ENCODE results near the gene LTBP1.

The LTBP1 gene

DNA sequence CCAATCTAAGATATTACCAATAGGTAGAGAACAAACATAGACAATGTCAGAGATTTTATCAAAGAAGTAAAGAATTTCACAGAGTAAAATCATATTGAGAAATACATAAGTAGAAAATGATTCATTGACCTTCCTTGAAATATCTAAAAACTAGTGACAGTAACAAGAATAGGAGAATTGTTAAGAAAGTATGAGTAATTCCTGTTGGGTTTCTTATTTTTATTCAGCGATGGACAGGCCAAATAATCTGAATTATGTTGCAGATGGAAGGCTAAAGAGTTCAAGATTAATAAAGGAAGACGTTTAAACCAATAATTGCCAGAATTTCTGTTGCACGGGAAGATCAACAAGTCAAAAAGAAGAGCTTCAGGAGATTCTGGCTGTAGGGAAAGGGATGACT is 366.3 kb downstream of the LTBP1 start:
- ATAC-seq (replicated peaks; ENCODE audit: extremely low read depth, poor library complexity, severe bottlenecking) (no peak), DNase-seq (ENCODE audit: low spot score in 2 of 2) (no peak)
- Mint-ChIP-seq H3K4me3 (no peak overlapping the region), H3K9me3 (no peaks in the 10 kb centered on the region), H3K27me3 (peaks cover 19% of the 10 kb centered on the region), H3K4me1 (no peaks in the 10 kb centered on the region), H3K27ac (ENCODE audit: low read depth) (no peak overlapping the region), H3K36me3 (ENCODE audit: insufficient read depth) (no peaks in the 10 kb centered on the region)

DNA sequence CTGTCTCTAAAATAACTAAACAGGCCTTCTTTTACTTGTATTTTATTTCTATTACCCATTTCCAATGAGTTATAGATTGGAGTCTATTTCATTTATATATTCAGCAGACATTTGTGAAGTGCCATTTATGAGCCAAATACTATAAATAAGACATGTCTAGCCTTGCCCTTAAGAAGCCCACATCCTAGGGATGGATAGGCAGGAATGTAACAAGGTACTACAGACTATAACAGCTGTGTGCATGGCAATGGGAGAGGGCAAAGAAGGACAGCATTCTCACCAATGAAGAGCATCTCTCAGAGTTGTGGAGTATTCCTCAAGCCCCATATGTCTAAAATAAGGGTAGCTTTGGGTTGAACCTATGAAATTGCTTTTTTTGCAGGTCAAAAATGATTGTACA is 367.8 kb downstream of the LTBP1 start:
- no peaks in the 10 kb centered on the region for H3K4me1 Mint-ChIP-seq
- H3K27ac Mint-ChIP-seq (ENCODE audit: low read depth), result no peak overlapping the region
- no peaks in the 10 kb centered on the region for H3K36me3 Mint-ChIP-seq (ENCODE audit: insufficient read depth)
- H3K4me3 Mint-ChIP-seq, result no peak overlapping the region
- H3K9me3 Mint-ChIP-seq, result no peaks in the 10 kb centered on the region
- no peak for ATAC-seq (replicated peaks; ENCODE audit: extremely low read depth, poor library complexity, severe bottlenecking)
- peaks cover 19% of the 10 kb centered on the region for H3K27me3 Mint-ChIP-seq
- DNase-seq (ENCODE audit: low spot score in 2 of 2), result no peak

DNA sequence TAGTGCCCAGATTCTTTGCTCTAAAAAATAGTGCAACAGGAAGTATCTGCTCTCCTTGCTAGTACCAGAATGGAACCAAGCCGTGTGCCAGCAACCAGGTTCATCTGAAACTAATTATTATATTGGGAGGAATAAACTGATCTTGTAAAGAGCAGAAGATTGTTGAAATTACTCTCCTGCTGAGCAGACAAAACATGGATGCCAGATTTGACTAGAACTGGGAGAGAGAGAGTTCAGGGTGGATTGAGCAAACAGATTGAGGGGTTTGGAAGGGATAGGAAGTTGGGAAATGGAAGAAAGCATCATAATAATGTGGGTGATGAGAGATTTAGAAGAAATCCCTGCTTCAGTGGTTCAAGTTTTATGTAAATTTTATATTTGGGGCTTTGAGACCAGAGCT is 369.6 kb downstream of the LTBP1 start:
- DNase-seq (ENCODE audit: low spot score in 2 of 2) (no peak), ATAC-seq (replicated peaks; ENCODE audit: extremely low read depth, poor library complexity, severe bottlenecking) (no peak)
- Mint-ChIP-seq H3K4me1 (peaks cover 4% of the 10 kb centered on the region), H3K9me3 (no peaks in the 10 kb centered on the region), H3K4me3 (no peak overlapping the region), H3K27ac (ENCODE audit: low read depth) (no peak overlapping the region), H3K27me3 (peaks cover 8% of the 10 kb centered on the region), H3K36me3 (ENCODE audit: insufficient read depth) (no peaks in the 10 kb centered on the region)

DNA sequence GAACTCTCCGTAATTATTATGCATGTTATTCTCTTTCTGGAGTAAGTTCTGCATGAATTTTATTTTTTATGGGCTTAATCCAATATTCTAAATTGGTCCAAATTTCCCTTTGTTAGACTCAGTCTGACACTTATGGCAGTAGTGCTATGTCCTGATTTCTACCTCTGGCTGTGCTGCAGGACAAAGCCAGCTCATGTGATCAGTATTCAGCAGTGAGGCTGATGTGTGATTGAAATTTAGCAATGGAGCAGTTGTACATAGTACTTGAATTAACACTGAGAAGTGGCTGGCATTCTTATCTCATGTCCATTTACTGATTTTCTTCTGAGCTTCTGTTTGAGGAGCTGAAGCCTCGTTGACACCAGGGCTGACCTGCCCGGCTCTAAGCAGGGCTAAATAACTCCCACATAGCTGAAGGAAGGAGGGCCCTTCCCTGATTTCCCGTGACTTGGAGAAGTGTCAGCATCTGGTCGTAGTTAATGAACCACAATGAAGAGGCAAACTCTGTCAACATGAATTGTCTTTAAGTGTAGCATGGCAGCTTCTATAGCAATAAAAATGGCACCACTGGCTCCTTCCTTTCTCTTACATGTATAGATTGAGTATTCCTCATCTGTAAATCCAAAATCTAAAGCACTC is 370.7 kb downstream of the LTBP1 start:
- no peaks in the 10 kb centered on the region for H3K9me3 Mint-ChIP-seq
- peaks cover 13% of the 10 kb centered on the region for H3K4me1 Mint-ChIP-seq
- H3K27me3 Mint-ChIP-seq, result no peaks in the 10 kb centered on the region

DNA sequence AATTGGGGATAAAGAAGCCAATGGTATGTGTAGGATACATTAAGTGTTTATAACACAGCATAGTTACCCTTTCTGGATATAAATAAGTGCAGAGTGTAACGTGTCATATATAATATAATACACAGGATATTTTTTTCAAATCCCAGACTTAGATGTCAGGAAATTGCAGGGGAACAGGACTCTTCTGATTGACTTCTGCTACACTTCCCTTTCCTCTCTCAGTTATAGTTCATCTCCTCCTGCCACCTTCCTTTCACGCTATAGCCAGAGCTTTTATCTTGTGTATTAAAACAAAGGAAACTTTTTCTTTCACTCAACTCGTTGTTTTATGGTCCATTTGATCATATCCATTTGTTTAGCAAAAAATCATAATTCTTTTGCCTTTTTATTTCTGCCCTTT is 371.7 kb downstream of the LTBP1 start:
- peaks cover 23% of the 10 kb centered on the region for H3K4me1 Mint-ChIP-seq

More for the DNA sequence above, 370.7 kb downstream of the LTBP1 start:
- DNase-seq (ENCODE audit: low spot score in 2 of 2) (no peak), ATAC-seq (replicated peaks; ENCODE audit: extremely low read depth, poor library complexity, severe bottlenecking) (no peak)
- Mint-ChIP-seq H3K27ac (ENCODE audit: low read depth) (no peak overlapping the region), H3K4me3 (no peak overlapping the region), H3K36me3 (ENCODE audit: insufficient read depth) (no peaks in the 10 kb centered on the region)

DNA sequence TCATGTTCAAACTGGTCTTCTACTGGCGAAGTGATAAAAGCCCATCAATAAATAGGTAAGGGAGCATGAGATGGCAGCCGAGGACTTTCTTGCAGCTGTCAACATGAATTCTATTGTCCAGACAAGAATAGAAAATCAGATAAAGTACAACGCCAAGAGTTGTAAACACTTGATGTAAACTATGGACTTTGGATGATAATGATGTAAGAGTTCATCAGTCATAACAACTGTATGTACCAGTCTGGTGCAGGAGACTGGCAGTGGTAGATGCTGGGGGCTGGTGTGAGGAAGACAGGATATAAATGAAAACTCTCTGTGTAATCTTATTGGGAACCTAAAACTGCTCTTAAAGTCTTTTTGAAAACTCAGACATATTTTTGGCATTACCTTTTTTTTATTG is 373.8 kb downstream of the LTBP1 start:
- Mint-ChIP-seq H3K27ac (ENCODE audit: low read depth) (no peak overlapping the region), H3K9me3 (no peaks in the 10 kb centered on the region), H3K27me3 (no peaks in the 10 kb centered on the region), H3K36me3 (ENCODE audit: insufficient read depth) (peaks cover 2% of the 10 kb centered on the region), H3K4me3 (no peak overlapping the region), H3K4me1 (peaks cover 24% of the 10 kb centered on the region)
- ATAC-seq (replicated peaks; ENCODE audit: extremely low read depth, poor library complexity, severe bottlenecking), result no peak
- no peak for DNase-seq (ENCODE audit: low spot score in 2 of 2)

More for the DNA sequence above, 371.7 kb downstream of the LTBP1 start:
- ATAC-seq (replicated peaks; ENCODE audit: extremely low read depth, poor library complexity, severe bottlenecking), result no peak
- no peak for DNase-seq (ENCODE audit: low spot score in 2 of 2)
- Mint-ChIP-seq H3K27ac (ENCODE audit: low read depth) (no peak overlapping the region), H3K27me3 (no peaks in the 10 kb centered on the region), H3K4me3 (no peak overlapping the region), H3K36me3 (ENCODE audit: insufficient read depth) (no peaks in the 10 kb centered on the region), H3K9me3 (no peaks in the 10 kb centered on the region)

DNA sequence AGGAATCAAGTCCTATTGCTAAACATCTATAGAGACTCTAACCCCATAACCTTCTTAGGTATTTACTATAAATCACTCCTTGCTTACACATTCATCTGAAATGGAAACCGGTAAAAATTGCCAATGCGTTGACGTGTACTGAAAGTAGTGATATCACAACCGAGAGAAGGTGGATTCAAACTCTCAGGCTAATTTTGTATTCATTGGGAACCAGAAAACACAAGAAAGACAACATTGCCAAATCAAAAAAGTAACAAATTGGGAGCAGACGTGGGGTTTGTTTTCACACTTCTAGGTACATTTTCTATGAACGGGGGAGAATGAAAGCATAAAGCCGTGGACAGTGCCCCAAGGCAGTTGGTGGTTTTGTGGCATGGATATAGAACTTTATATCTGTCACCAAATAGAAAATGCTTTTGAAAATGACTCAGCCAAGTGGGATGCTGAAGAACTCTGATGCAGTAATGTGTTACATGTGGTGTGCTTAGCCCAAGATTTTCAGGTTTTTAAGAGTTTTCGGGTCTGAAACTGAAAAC is 374.6 kb downstream of the LTBP1 start:
- H3K27me3 Mint-ChIP-seq, result no peaks in the 10 kb centered on the region
- no peak for DNase-seq (ENCODE audit: low spot score in 2 of 2)
- peak overlapping the region; percentile 37 for H3K4me3 Mint-ChIP-seq
- peaks cover 2% of the 10 kb centered on the region for H3K36me3 Mint-ChIP-seq (ENCODE audit: insufficient read depth)
- H3K4me1 Mint-ChIP-seq, result peaks cover 24% of the 10 kb centered on the region
- peak; percentile 41 for ATAC-seq (replicated peaks; ENCODE audit: extremely low read depth, poor library complexity, severe bottlenecking)
- H3K9me3 Mint-ChIP-seq, result no peaks in the 10 kb centered on the region
- H3K27ac Mint-ChIP-seq (ENCODE audit: low read depth), result no peak overlapping the region

DNA sequence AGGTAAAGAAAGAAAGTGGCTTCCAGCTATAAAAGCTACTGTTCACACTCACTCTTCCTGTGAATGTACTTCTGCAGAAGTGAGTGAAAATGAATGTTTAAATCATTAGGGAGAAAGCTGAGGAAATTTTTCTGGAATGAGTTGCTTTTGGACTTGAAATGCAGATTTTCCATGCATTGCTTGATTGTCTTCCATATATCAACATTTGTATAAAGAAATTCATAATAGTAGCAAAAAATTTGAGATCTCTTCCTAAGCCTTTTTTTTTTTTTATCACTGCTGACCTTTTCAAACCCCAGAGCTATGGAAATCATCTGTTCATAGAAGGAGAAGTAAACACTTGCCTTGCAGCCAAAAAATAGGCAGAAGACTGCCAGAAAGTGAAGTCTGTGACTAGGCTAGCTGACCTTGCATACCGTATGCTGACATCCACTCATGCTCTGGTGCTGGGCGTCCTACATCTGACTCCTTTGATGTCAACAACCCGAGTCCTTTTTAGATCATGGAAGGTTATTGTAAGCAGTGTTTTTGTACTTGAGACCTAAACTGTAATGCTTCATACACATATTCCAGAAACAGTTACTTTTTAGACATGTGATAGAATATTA is 375.2 kb downstream of the LTBP1 start:
- H3K27me3 Mint-ChIP-seq, result no peaks in the 10 kb centered on the region
- ATAC-seq (replicated peaks; ENCODE audit: extremely low read depth, poor library complexity, severe bottlenecking), result no peak
- peak overlapping the region; percentile 37 for H3K4me3 Mint-ChIP-seq

DNA sequence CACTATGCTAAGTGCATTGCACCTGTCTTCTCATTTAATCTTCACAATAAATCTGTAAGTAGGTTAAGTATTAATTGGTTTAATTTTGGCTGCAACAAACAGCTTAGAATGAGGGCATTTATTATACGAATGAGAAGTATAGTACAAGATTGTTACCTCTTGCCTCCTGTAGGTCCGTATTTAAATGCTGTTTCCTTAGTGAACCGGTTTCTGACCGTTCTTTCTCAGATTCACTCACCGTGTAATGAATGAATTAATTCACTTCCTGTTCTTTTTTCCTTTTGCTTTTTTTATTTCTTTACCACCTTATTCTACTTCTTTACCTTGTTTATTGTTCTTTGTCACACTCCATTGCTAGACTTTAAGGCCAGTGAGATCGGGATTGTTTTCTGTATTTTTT is 375.9 kb downstream of the LTBP1 start:
- Mint-ChIP-seq H3K27me3 (no peaks in the 10 kb centered on the region), H3K27ac (ENCODE audit: low read depth) (no peak overlapping the region), H3K9me3 (no peaks in the 10 kb centered on the region), H3K4me1 (peaks cover 24% of the 10 kb centered on the region), H3K4me3 (peak overlapping the region; percentile 14), H3K36me3 (ENCODE audit: insufficient read depth) (peaks cover 3% of the 10 kb centered on the region)
- no peak for DNase-seq (ENCODE audit: low spot score in 2 of 2)
- no peak for ATAC-seq (replicated peaks; ENCODE audit: extremely low read depth, poor library complexity, severe bottlenecking)

More for the DNA sequence above, 375.2 kb downstream of the LTBP1 start:
- H3K4me1 Mint-ChIP-seq, result peaks cover 24% of the 10 kb centered on the region
- H3K36me3 Mint-ChIP-seq (ENCODE audit: insufficient read depth), result peaks cover 3% of the 10 kb centered on the region
- DNase-seq (ENCODE audit: low spot score in 2 of 2), result no peak
- no peak overlapping the region for H3K27ac Mint-ChIP-seq (ENCODE audit: low read depth)
- no peaks in the 10 kb centered on the region for H3K9me3 Mint-ChIP-seq

DNA sequence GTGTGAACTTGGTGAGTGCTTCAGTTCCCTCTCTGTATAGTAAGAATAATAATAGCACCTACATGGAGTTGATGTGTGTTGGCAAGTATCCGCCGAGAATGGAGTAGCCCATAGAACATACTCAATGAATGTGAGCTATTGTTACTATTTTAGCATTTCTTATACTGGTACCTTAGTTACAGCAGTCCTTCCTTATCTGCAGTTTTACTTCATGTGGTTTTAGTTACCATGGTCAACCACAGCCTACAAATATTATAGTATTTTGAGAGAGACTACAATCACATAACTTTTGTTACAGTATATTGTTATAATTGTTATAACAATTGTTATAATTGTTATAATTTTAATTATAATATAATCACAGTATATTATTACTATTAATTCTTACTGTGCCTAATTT is 377.2 kb downstream of the LTBP1 start:
- Mint-ChIP-seq H3K4me3 (no peak overlapping the region), H3K36me3 (ENCODE audit: insufficient read depth) (peaks cover 3% of the 10 kb centered on the region), H3K27me3 (no peaks in the 10 kb centered on the region), H3K27ac (ENCODE audit: low read depth) (no peak overlapping the region), H3K9me3 (no peaks in the 10 kb centered on the region), H3K4me1 (peaks cover 24% of the 10 kb centered on the region)
- ATAC-seq (replicated peaks; ENCODE audit: extremely low read depth, poor library complexity, severe bottlenecking), result no peak
- DNase-seq (ENCODE audit: low spot score in 2 of 2), result no peak

DNA sequence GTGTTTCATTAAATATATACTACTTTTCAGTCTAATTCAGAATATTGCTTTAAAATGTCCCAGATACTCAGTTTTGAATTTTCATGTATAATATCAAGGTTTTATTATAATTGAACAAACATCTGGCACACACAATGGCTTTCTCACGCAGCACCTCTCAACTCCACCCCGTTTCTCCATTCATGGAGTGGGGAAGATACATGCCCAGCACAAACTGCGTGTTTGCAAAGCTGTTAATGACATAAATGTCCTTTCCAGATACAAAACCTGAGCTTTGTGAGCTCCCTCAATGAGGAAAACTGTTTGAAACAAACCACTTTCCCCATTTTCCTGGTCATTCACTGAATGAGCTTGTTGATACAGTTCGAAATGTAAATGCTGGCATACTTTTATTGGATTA is 379.3 kb downstream of the LTBP1 start:
- no peak for DNase-seq (ENCODE audit: low spot score in 2 of 2)
- Mint-ChIP-seq H3K36me3 (ENCODE audit: insufficient read depth) (peaks cover 3% of the 10 kb centered on the region), H3K4me3 (no peak overlapping the region), H3K27ac (ENCODE audit: low read depth) (no peak overlapping the region), H3K9me3 (no peaks in the 10 kb centered on the region), H3K27me3 (no peaks in the 10 kb centered on the region), H3K4me1 (peaks cover 23% of the 10 kb centered on the region)
- ATAC-seq (replicated peaks; ENCODE audit: extremely low read depth, poor library complexity, severe bottlenecking), result no peak

DNA sequence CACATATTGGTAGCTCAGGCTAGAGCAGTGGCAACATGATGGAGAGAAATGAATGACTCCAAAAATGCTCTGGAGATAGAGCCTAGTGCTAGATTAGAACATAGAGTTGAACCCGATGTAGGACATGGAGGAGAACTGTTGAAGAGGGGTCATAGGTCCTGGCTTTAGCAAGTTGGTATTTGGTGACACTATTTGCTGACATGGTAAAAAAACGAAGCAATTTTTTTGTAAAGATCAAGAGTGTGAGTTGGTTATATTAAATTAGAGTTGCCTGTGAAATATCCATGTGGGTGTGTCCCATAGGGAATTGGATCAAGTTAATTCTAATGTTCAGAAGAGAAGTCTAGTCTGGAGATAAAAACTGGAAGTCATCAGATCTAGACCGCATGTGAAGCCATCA is 386.7 kb downstream of the LTBP1 start:
- peaks cover 23% of the 10 kb centered on the region for H3K27me3 Mint-ChIP-seq
- DNase-seq (ENCODE audit: low spot score in 2 of 2) (no peak), ATAC-seq (replicated peaks; ENCODE audit: extremely low read depth, poor library complexity, severe bottlenecking) (no peak)
- no peaks in the 10 kb centered on the region for H3K4me1 Mint-ChIP-seq
- H3K36me3 Mint-ChIP-seq (ENCODE audit: insufficient read depth), result peaks cover under 1% of the 10 kb centered on the region
- H3K27ac Mint-ChIP-seq (ENCODE audit: low read depth), result no peak overlapping the region
- H3K4me3 Mint-ChIP-seq, result no peak overlapping the region
- no peaks in the 10 kb centered on the region for H3K9me3 Mint-ChIP-seq

DNA sequence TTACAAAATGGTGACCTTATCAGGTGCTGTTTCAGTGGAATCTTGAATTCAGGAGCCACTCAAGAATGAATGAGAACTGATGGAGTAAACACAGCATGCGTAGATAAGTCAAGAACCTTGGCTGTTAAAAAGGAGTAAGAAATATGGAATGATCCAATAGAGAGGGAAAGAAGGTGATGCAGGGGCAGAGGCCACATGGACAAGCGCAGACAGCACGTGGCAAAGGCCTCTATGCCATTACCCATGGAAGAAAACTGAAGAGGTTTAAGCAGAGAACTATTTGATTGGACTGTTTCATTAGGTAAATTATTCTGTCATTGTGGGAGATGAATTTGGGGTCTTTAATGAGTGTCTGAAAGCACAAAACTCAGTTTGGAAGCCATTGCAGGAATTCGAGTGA is 387.3 kb downstream of the LTBP1 start:
- Mint-ChIP-seq H3K27me3 (peaks cover 29% of the 10 kb centered on the region), H3K4me3 (no peak overlapping the region), H3K36me3 (ENCODE audit: insufficient read depth) (peaks cover 1% of the 10 kb centered on the region), H3K27ac (ENCODE audit: low read depth) (no peak overlapping the region), H3K4me1 (no peaks in the 10 kb centered on the region), H3K9me3 (no peaks in the 10 kb centered on the region)
- ATAC-seq (replicated peaks; ENCODE audit: extremely low read depth, poor library complexity, severe bottlenecking) (no peak), DNase-seq (ENCODE audit: low spot score in 2 of 2) (no peak)

All from central memory CD8-positive, alpha-beta T cell (primary cell).